ENCODE data around the gene ALG2. TPM values are rescaled to one million over a fixed set of nuclear protein-coding genes. Genes with fewer than 3 reads are reported as not detected.

Gene ALG2
- 31.8 and 33.2 TPM in 2 replicates for total RNA-seq

- intact Hi-C loops (cut with micrococcal nuclease), result loop anchor here (1.0 to 5.0 kb wide), 9 partner anchors 32 to 1131 kb away; partner anchors contain the start of genes INVS, STX17, TBC1D2 and TEX10
These were observed at the start of gene ALG2, which contains the start of gene SEC61B for GRCh38 chr9:99221621-99222415. Gene ALG2 (minus strand): TSS chr9:99221942. CDS start chr9:99221894, 48 bp downstream. Gene SEC61B (plus strand): TSS chr9:99222282. CDS start chr9:99222364, 82 bp downstream.

- intact Hi-C loops (cut with micrococcal nuclease), result no loop called here
These were observed 48.7 kb upstream of the ALG2 start for GRCh38 chr9:99270491-99270890.

- intact Hi-C loops (cut with micrococcal nuclease), result loop anchor here (5.0 to 10.0 kb wide), 4 partner anchors 553 to 1053 kb away; partner anchors contain the start of gene NR4A3
These were observed 47.7 kb upstream of the ALG2 start for GRCh38 chr9:99269416-99269815.

GRCh38 chr9:99266255-99267023 lies 44.7 kb upstream of the ALG2 start:
- intact Hi-C loops (cut with micrococcal nuclease), result loop anchor here (5.0 to 10.0 kb wide), 4 partner anchors 556 to 1056 kb away; partner anchors contain the start of gene NR4A3

- intact Hi-C loops (cut with micrococcal nuclease), result loop anchor here (5.0 to 10.0 kb wide), 4 partner anchors 557 to 1057 kb away; partner anchors contain the start of gene NR4A3
These were observed 43.9 kb upstream of the ALG2 start for GRCh38 chr9:99265691-99266090.

- intact Hi-C loops (cut with micrococcal nuclease), result loop anchor here (10.0 kb wide), 1 partner anchor 951 kb away; no protein-coding TSS in a partner anchor
These were observed 42.4 kb upstream of the ALG2 start for GRCh38 chr9:99264070-99264680.

GRCh38 chr9:99262949-99263418 lies 41.2 kb upstream of the ALG2 start:
- intact Hi-C loops (cut with micrococcal nuclease), result loop anchor here (10.0 kb wide), 1 partner anchor 952 kb away; no protein-coding TSS in a partner anchor

GRCh38 chr9:99261923-99262322 lies 40.2 kb upstream of the ALG2 start:
- intact Hi-C loops (cut with micrococcal nuclease), result loop anchor here (10.0 kb wide), 1 partner anchor 953 kb away; no protein-coding TSS in a partner anchor

- intact Hi-C loops (cut with micrococcal nuclease), result no loop called here
These were observed 37.6 kb upstream of the ALG2 start for GRCh38 chr9:99259231-99259918.

GRCh38 chr9:99257723-99258389 lies 36.1 kb upstream of the ALG2 start:
- intact Hi-C loops (cut with micrococcal nuclease), result no loop called here

GRCh38 chr9:99255651-99256050 lies 33.9 kb upstream of the ALG2 start:
- intact Hi-C loops (cut with micrococcal nuclease), result no loop called here

GRCh38 chr9:99253772-99254431 lies 32.2 kb upstream of the ALG2 start:
- intact Hi-C loops (cut with micrococcal nuclease), result loop anchor here (1.0 to 5.0 kb wide), 2 partner anchors 32 to 72 kb away; partner anchors contain the start of gene SEC61B

GRCh38 chr9:99253134-99253533 lies 31.4 kb upstream of the ALG2 start:
- intact Hi-C loops (cut with micrococcal nuclease), result loop anchor here (5.0 kb wide), 1 partner anchor 71 kb away; no protein-coding TSS in a partner anchor

- intact Hi-C loops (cut with micrococcal nuclease), result loop anchor here (5.0 kb wide), 1 partner anchor 69 kb away; no protein-coding TSS in a partner anchor
These were observed 29.4 kb upstream of the ALG2 start for GRCh38 chr9:99251157-99251556.

GRCh38 chr9:99249619-99250018 lies 27.9 kb upstream of the ALG2 start:
- intact Hi-C loops (cut with micrococcal nuclease), result loop anchor here (5.0 kb wide), 1 partner anchor 67 kb away; no protein-coding TSS in a partner anchor

- intact Hi-C loops (cut with micrococcal nuclease), result no loop called here
These were observed 22.9 kb upstream of the ALG2 start for GRCh38 chr9:99244344-99245260.

- intact Hi-C loops (cut with micrococcal nuclease), result no loop called here
These were observed 19.4 kb upstream of the ALG2 start for GRCh38 chr9:99241106-99241505.
